BE2C (cell line): ENCODE measurements around the gene PRIMA1.
A peak's percentile ranks its signal among the peaks of the same experiment; 100 is the strongest.

Experiments used
- DNase-seq: peaks from one replicate; pipeline ENCODE4 v3.0.0-alpha.2; 2020
- H3K27me3 ChIP-seq: fragments of 250-450 bp; sonication (Bioruptor Pico); 2 replicates; pipeline ENCODE4 v1.5.1; 2020; ENCODE audit warnings: mild to moderate bottlenecking
- H3K36me3 ChIP-seq: fragments of 250-450 bp; sonication (Bioruptor Pico); 2 replicates; pipeline ENCODE4 v1.5.1; 2020; ENCODE audit warnings: mild to moderate bottlenecking
- H3K4me1 ChIP-seq: fragments of 250-450 bp; sonication (Bioruptor Pico); 2 replicates; pipeline ENCODE4 v1.5.1; 2020
- H3K4me3 ChIP-seq: 2 replicates; pipeline ENCODE4 v1.5.1; 2011; ENCODE audit warnings: low read depth, low read length
- H3K9me3 ChIP-seq: fragments of 250-450 bp; sonication (Bioruptor Pico); 2 replicates; pipeline ENCODE4 v1.5.1; 2020
- TF ChIP-seq, protein P1 (sequence below): IDR thresholded peaks from 2 replicates; pipeline ENCODE4 v1.5.1; 2012; ENCODE audit warnings: mild to moderate bottlenecking, low read depth, low read length

Gene PRIMA1

GRCh38 chr14:93789228-93790130, 1.2 kb upstream of the PRIMA1 start:
- no peaks in the 10 kb centered on the region for H3K27me3 ChIP-seq

GRCh38 chr14:93788543-93789227, 400 bp upstream of the PRIMA1 start:
- peak overlapping the region; percentile 75 for H3K4me3 ChIP-seq
- peaks cover 22% of the 10 kb centered on the region for H3K4me1 ChIP-seq
- no peaks in the 10 kb centered on the region for H3K27me3 ChIP-seq
- peak; percentile 73 for DNase-seq
- H3K36me3 ChIP-seq: 0 out of 2 replicates have a peak, but pooled peaks cover 4% of the 10 kb centered on the region
- no peaks in the 10 kb centered on the region for H3K9me3 ChIP-seq
- TF ChIP-seq, protein P1, sequence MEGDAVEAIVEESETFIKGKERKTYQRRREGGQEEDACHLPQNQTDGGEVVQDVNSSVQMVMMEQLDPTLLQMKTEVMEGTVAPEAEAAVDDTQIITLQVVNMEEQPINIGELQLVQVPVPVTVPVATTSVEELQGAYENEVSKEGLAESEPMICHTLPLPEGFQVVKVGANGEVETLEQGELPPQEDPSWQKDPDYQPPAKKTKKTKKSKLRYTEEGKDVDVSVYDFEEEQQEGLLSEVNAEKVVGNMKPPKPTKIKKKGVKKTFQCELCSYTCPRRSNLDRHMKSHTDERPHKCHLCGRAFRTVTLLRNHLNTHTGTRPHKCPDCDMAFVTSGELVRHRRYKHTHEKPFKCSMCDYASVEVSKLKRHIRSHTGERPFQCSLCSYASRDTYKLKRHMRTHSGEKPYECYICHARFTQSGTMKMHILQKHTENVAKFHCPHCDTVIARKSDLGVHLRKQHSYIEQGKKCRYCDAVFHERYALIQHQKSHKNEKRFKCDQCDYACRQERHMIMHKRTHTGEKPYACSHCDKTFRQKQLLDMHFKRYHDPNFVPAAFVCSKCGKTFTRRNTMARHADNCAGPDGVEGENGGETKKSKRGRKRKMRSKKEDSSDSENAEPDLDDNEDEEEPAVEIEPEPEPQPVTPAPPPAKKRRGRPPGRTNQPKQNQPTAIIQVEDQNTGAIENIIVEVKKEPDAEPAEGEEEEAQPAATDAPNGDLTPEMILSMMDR: peak; percentile 57

More at GRCh38 chr14:93789228-93790130, 1.2 kb upstream of the PRIMA1 start:
- peaks cover 21% of the 10 kb centered on the region for H3K4me1 ChIP-seq
- H3K4me3 ChIP-seq: peak overlapping the region; percentile 75
- DNase-seq: no peak
- TF ChIP-seq, protein P1: no peak
- 0 out of 2 replicates have a peak, but pooled peaks cover 3% of the 10 kb centered on the region for H3K36me3 ChIP-seq
- H3K9me3 ChIP-seq: no peaks in the 10 kb centered on the region

- TF ChIP-seq, protein P1: no peak
- peak overlapping the region; percentile 75 for H3K4me3 ChIP-seq
- H3K36me3 ChIP-seq: 0 out of 2 replicates have a peak, but pooled peaks cover 4% of the 10 kb centered on the region
- peaks cover 22% of the 10 kb centered on the region for H3K4me1 ChIP-seq
- no peak for DNase-seq
- H3K9me3 ChIP-seq: no peaks in the 10 kb centered on the region
- H3K27me3 ChIP-seq: no peaks in the 10 kb centered on the region
Observed at GRCh38 chr14:93787465-93788292, 606 bp downstream of the PRIMA1 start.

GRCh38 chr14:93785423-93785822, 2.9 kb downstream of the PRIMA1 start:
- H3K27me3 ChIP-seq: no peaks in the 10 kb centered on the region
- DNase-seq: no peak
- H3K36me3 ChIP-seq: 0 out of 2 replicates have a peak, but pooled peaks cover 4% of the 10 kb centered on the region
- TF ChIP-seq, protein P1: no peak
- H3K9me3 ChIP-seq: no peaks in the 10 kb centered on the region
- no peak overlapping the region; the same call in 1 of the 2 replicates for H3K4me3 ChIP-seq
- H3K4me1 ChIP-seq: peaks cover 28% of the 10 kb centered on the region

DNA sequence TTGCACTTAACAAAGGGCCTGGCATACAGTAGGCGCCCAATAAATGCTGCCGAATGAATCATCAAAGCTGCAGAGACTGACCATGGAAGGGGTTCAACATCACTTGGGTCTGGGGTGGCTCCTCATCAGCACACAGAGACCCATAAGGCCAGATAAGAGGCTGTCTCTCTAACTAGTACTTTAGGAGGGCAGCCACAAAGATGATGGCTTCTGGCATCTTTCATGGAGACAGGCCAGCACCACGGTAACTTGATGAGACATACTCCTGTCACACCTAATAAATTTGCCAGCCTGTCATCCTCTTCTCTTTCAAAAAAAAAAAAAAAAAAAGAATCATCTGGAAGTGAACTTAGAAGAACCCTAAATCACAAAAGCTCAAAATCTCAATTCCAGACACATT, 3.4 kb downstream of the PRIMA1 start:
- peak; percentile 47 for DNase-seq
- no peak overlapping the region for H3K4me3 ChIP-seq
- peaks cover 29% of the 10 kb centered on the region for H3K4me1 ChIP-seq
- H3K9me3 ChIP-seq: no peaks in the 10 kb centered on the region
- no peaks in the 10 kb centered on the region for H3K27me3 ChIP-seq
- TF ChIP-seq, protein P1: no peak
- H3K36me3 ChIP-seq: peaks cover 7% of the 10 kb centered on the region; the same call in 1 of the 2 replicates
